BJ (cell line): Measurements from ENCODE around the gene TM7SF2. TPM values are rescaled to one million over a fixed set of nuclear protein-coding genes. Genes with fewer than 3 reads are reported as not detected.

Experiments
- CTCF ChIA-PET: fragments of 350-600 bp; formaldehyde crosslinking; extraction: SDS; loops from one replicate; lab custom pipeline; 2021; ENCODE audit warnings: antibody characterized with exemption, inconsistent platforms; lab: Yijun Ruan, JAX
- POLR2A ChIA-PET: fragments of 300-600 bp; sonication (Branson Sonifier 250); formaldehyde crosslinking; extraction: SDS; loops from one replicate; lab custom pipeline; 2021; ENCODE audit warnings: antibody characterized with exemption; lab: Charles Lee
- DNase-seq: peaks from one replicate; pipeline ENCODE4 v3.0.0-alpha.2; 2011; ENCODE audit warnings: low read depth
- H3K27me3 ChIP-seq: 2 replicates; pipeline ENCODE4 v1.6.0; 2011; ENCODE audit warnings: low read length; ENCODE audit not compliant: control insufficient read depth, insufficient read depth
- H3K36me3 ChIP-seq: 2 replicates; pipeline ENCODE4 v1.5.1; 2011; ENCODE audit warnings: low read length; ENCODE audit not compliant: control insufficient read depth, insufficient read depth
- H3K4me3 ChIP-seq: 2 replicates; pipeline ENCODE4 v1.5.1; 2011; ENCODE audit warnings: low read depth, mild to moderate bottlenecking, control low read depth, low read length
- polyA plus RNA-seq: library from polyadenylated mRNA; depleted of rRNA; stranded (reverse); fragments of >200 nt; gene quantifications from 2 replicates; pipeline ENCODE4 v1.2.3, GENCODE V29; 2011
- TF ChIP-seq, protein P1 (sequence below): IDR thresholded peaks from 2 replicates; pipeline ENCODE4 v1.5.1; 2011; ENCODE audit warnings: low read depth, mild to moderate bottlenecking, control low read depth, inconsistent platforms, low read length, moderate library complexity; ENCODE audit not compliant: insufficient read depth

TM7SF2 gene
- polyA plus RNA-seq, 1 experiment: 8.2 TPM

DNA sequence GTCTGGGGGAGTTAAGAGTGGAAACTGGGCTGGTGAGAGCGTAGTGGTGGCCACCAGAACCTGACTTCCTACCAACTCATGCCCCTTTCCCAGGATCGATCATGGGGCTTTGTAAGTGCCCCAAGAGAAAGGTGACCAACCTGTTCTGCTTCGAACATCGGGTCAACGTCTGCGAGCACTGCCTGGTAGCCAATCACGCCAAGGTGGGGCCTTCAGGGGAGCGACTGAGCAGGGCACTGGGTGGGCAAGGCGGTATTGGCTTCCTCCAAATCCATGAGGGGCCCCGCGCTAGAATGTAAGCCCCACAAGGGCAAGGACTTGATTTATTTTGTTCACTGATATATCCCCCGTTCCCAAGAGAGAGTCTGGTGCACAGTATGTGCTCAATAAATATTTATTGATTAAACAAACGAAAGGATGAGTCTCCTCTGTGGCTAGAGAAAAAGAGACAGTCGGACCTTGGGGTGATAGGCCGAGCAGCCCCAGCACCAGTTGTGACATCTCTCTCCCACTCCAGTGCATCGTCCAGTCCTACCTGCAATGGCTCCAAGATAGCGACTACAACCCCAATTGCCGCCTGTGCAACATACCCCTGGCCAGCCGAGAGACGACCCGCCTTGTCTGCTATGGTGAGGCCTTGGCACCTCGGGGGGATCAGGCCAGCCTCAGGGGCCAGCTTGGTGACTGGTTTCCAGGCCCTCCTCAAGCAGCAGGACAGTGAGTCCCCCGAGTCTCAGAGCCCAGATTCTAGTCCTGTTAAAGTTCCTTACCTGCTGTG is 26.9 kb upstream of the TM7SF2 start:
- H3K4me3 ChIP-seq: peak overlapping the region; percentile 50
- TF ChIP-seq, protein P1, sequence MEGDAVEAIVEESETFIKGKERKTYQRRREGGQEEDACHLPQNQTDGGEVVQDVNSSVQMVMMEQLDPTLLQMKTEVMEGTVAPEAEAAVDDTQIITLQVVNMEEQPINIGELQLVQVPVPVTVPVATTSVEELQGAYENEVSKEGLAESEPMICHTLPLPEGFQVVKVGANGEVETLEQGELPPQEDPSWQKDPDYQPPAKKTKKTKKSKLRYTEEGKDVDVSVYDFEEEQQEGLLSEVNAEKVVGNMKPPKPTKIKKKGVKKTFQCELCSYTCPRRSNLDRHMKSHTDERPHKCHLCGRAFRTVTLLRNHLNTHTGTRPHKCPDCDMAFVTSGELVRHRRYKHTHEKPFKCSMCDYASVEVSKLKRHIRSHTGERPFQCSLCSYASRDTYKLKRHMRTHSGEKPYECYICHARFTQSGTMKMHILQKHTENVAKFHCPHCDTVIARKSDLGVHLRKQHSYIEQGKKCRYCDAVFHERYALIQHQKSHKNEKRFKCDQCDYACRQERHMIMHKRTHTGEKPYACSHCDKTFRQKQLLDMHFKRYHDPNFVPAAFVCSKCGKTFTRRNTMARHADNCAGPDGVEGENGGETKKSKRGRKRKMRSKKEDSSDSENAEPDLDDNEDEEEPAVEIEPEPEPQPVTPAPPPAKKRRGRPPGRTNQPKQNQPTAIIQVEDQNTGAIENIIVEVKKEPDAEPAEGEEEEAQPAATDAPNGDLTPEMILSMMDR: no peak
- peaks cover 31% of the 10 kb centered on the region for H3K36me3 ChIP-seq
- ChIA-PET POLR2A (interaction anchor here (0.5 kb wide), 1 partner anchor 71 kb away, joined by 3 read pairs; the partner anchor contains the start of gene ARL2), CTCF (interaction anchor here (0.9 to 1.8 kb wide), 4 partner anchors 10 to 72 kb away, joined by 3 read pairs; partner anchors contain the start of genes TM7SF2 and ZNHIT2)
- DNase-seq: no peak
- no peaks in the 10 kb centered on the region for H3K27me3 ChIP-seq

DNA sequence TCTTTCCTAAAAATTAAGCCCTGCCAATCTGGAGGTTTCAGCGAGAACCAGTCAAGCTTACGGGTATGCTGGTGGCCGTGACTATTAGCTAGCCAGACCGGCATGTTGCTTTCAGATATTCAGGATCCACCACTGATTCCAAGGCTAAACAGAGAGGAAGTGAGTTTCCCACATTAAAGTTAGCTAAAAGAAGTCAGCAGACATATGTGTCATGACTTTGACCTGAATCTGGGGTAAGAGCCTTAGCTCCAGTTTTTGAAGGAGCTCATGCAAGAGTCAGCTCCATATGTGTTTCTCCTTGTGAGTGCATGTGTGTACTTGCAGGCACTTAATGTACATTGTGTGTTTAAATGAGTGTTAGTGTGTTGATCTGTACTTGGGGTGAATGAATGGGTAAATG is 26.2 kb upstream of the TM7SF2 start:
- ChIA-PET POLR2A (interaction anchor here (0.5 kb wide), 1 partner anchor 71 kb away, joined by 3 read pairs; the partner anchor contains the start of gene ARL2), CTCF (interaction anchor here (0.9 to 1.8 kb wide), 4 partner anchors 10 to 73 kb away, joined by 3 read pairs; partner anchors contain the start of genes TM7SF2 and ZNHIT2)
- TF ChIP-seq, protein P1: no peak
- H3K27me3 ChIP-seq: no peaks in the 10 kb centered on the region
- H3K4me3 ChIP-seq: no peak overlapping the region
- DNase-seq: no peak
- peaks cover 31% of the 10 kb centered on the region for H3K36me3 ChIP-seq

DNA sequence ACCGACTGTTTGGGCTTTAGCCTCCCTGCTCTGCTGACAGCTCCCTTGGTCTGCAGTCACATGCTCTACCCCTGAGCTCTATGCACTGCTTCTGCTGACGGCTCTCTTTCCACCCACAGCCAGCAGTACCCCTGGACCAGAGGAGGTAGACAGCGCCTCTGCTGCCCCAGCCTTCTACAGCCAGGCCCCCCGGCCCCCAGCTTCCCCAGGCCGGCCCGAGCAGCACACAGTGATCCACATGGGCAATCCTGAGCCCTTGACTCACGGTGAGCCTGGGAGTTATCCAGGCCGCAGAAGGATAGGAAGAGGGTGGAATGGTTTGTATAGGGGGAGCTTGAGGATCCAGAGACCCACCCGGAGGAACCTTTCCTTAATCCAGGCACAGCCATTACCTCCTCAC is 24.9 kb upstream of the TM7SF2 start:
- TF ChIP-seq, protein P1: no peak
- H3K27me3 ChIP-seq: no peaks in the 10 kb centered on the region
- H3K36me3 ChIP-seq: peaks cover 31% of the 10 kb centered on the region
- no peak overlapping the region for H3K4me3 ChIP-seq
- DNase-seq: no peak
- ChIA-PET CTCF (interaction anchor here (1.1 to 1.8 kb wide), 2 partner anchors 12 to 25 kb away, joined by 3 read pairs; partner anchors contain the start of gene TM7SF2), POLR2A (no interaction called here)

DNA sequence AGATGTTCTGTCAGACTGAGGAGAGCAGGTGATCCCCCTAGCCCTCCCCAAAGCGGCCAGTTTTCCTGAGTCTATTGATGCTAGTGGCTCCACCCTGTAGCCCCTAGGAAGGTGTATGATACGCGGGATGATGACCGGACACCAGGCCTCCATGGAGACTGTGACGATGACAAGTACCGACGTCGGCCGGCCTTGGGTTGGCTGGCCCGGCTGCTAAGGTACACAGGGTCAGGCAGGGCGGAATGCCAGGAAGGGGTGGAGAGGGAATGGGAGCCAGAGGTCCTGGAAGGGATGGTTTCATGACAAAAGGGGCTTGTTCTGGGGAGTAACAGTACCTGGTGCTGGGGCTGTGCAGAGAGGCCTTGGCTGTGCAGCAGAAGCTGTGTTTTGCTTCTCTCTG is 24.5 kb upstream of the TM7SF2 start:
- POLR2A ChIA-PET: no interaction called here

DNA sequence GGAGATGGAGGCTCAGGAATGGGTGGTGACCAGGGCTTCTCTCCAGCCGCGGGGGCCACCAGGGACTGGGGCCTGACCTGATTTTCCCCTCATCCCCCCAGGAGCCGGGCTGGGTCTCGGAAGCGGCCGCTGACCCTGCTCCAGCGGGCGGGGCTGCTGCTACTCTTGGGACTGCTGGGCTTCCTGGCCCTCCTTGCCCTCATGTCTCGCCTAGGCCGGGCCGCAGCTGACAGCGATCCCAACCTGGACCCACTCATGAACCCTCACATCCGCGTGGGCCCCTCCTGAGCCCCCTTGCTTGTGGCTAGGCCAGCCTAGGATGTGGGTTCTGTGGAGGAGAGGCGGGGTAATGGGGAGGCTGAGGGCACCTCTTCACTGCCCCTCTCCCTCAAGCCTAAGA is 23.8 kb upstream of the TM7SF2 start:
- peaks cover 31% of the 10 kb centered on the region for H3K36me3 ChIP-seq
- no peak overlapping the region for H3K4me3 ChIP-seq
- ChIA-PET POLR2A (no interaction called here), CTCF (no interaction called here)
- no peaks in the 10 kb centered on the region for H3K27me3 ChIP-seq
- DNase-seq: no peak
- TF ChIP-seq, protein P1: no peak

More for the DNA sequence above, 24.5 kb upstream of the TM7SF2 start:
- Histone ChIP-seq H3K27me3 (no peaks in the 10 kb centered on the region), H3K36me3 (peaks cover 31% of the 10 kb centered on the region), H3K4me3 (no peak overlapping the region)
- TF ChIP-seq, protein P1: no peak
- DNase-seq: no peak
- CTCF ChIA-PET: no interaction called here
